Cerebellar nuclear complex (tissue), 1 donor: ENCODE measurements around the gene SMPD2.
A peak's percentile ranks its signal among the peaks of the same experiment; 100 is the strongest.

Source experiments
- DNase-seq, 2 experiments: peaks; one replicate each; lab custom pipeline; 2025; lab: John Stamatoyannopoulos, UW

SMPD2 gene

GRCh38 chr6:109446541-109446940 lies 6.0 kb downstream of the SMPD2 start:
- no peak for DNase-seq

- DNase-seq = no peak
These were observed 6.6 kb downstream of the SMPD2 start for GRCh38 chr6:109447087-109447486.

GRCh38 chr6:109447878-109448555 lies 7.5 kb downstream of the SMPD2 start:
- DNase-seq = no peak

GRCh38 chr6:109448615-109449014 lies 8.1 kb downstream of the SMPD2 start:
- no peak for DNase-seq

- DNase-seq = no peak
These were observed 8.7 kb downstream of the SMPD2 start for GRCh38 chr6:109449064-109449794.

- no peak for DNase-seq
These were observed 9.5 kb downstream of the SMPD2 start for GRCh38 chr6:109449795-109450673.

- no peak for DNase-seq
These were observed 10.3 kb downstream of the SMPD2 start for GRCh38 chr6:109450801-109451200.

- DNase-seq = no peak
These were observed 10.9 kb downstream of the SMPD2 start for GRCh38 chr6:109451376-109451775.

GRCh38 chr6:109452181-109452580 lies 11.7 kb downstream of the SMPD2 start:
- no peak for DNase-seq

GRCh38 chr6:109453156-109453555 lies 12.6 kb downstream of the SMPD2 start:
- DNase-seq = no peak

- no peak for DNase-seq
These were observed 13.3 kb downstream of the SMPD2 start for GRCh38 chr6:109453594-109454495.

GRCh38 chr6:109454496-109455436 lies 14.2 kb downstream of the SMPD2 start:
- DNase-seq = no peak

- no peak for DNase-seq
These were observed 15.1 kb downstream of the SMPD2 start, which contains the start of gene MICAL1 for GRCh38 chr6:109455437-109456110. MICAL1 (minus strand) TSS chr6:109455772; CDS start chr6:109454196, 1,576 bp downstream.

GRCh38 chr6:109456111-109456583 lies 15.6 kb downstream of the SMPD2 start:
- DNase-seq = no peak

GRCh38 chr6:109456710-109457561 lies 16.4 kb downstream of the SMPD2 start:
- DNase-seq = peak; percentile 21 to 54

GRCh38 chr6:109457562-109457996 lies 17.1 kb downstream of the SMPD2 start:
- no peak for DNase-seq

- DNase-seq = no peak
These were observed 18.4 kb downstream of the SMPD2 start for GRCh38 chr6:109458774-109459531.
